ENCODE results near the gene TRAPPC14.

- TF ChIP-seq POLR2A (IDR thresholded peaks at IDR 0.05) = no peak
- TF ChIP-seq, protein P1, sequence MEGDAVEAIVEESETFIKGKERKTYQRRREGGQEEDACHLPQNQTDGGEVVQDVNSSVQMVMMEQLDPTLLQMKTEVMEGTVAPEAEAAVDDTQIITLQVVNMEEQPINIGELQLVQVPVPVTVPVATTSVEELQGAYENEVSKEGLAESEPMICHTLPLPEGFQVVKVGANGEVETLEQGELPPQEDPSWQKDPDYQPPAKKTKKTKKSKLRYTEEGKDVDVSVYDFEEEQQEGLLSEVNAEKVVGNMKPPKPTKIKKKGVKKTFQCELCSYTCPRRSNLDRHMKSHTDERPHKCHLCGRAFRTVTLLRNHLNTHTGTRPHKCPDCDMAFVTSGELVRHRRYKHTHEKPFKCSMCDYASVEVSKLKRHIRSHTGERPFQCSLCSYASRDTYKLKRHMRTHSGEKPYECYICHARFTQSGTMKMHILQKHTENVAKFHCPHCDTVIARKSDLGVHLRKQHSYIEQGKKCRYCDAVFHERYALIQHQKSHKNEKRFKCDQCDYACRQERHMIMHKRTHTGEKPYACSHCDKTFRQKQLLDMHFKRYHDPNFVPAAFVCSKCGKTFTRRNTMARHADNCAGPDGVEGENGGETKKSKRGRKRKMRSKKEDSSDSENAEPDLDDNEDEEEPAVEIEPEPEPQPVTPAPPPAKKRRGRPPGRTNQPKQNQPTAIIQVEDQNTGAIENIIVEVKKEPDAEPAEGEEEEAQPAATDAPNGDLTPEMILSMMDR (IDR thresholded peaks at IDR 0.05) = no peak
Observed at GRCh38 chr7:100147278-100147677, 11.2 kb downstream of the TRAPPC14 start.
